T-helper 17 cell (primary cell): ENCODE results near the gene SEPTIN3. TPM values are rescaled to one million over a fixed set of nuclear protein-coding genes. Genes with fewer than 3 reads are reported as not detected.

ENCODE experiments used
- ATAC-seq: fragments of 150-1000 bp; cut with Tn5 transposase; 2 replicates; pipeline ENCODE4 v1.10.0; 2021; ENCODE audit warnings: mild to moderate bottlenecking, moderate library complexity
- DNase-seq, 3 donors: peaks; one replicate each; pipeline versions ENCODE4 v3.0.0 to v3.0.0-alpha.2; 2020 to 2021
- H3K9me3 ChIP-seq: one replicate; pipeline ENCODE4 v1.7.0; 2013; ENCODE audit warnings: low read length, mild to moderate bottlenecking; ENCODE audit not compliant: control insufficient read depth, poor library complexity, severe bottlenecking
- H3K27ac Mint-ChIP-seq: one replicate; pipeline ENCODE4 v1.8.0; 2022; ENCODE audit warnings: mild to moderate bottlenecking, moderate library complexity, mixed read lengths
- H3K27me3 Mint-ChIP-seq: one replicate; pipeline ENCODE4 v1.8.0; 2022; ENCODE audit warnings: mixed read lengths
- H3K36me3 Mint-ChIP-seq: one replicate; pipeline ENCODE4 v1.8.0; 2022; ENCODE audit warnings: low read depth, mixed read lengths
- H3K4me1 Mint-ChIP-seq: one replicate; pipeline ENCODE4 v1.8.0; 2022; ENCODE audit warnings: mild to moderate bottlenecking, mixed read lengths
- H3K4me3 Mint-ChIP-seq: one replicate; pipeline ENCODE4 v1.8.0; 2022; ENCODE audit warnings: mild to moderate bottlenecking, moderate library complexity, mixed read lengths
- total RNA-seq, 4 donors: library from RNA in 2 of 4; stranded (reverse) in 2 of 4; gene quantifications; one replicate each; pipeline ENCODE4 v1.2.3 and lab custom pipeline; 2022 to 2026

SEPTIN3 gene
- total RNA-seq, 2 donors from 2014 or later: 0.42 TPM; not detected in 1

DNA sequence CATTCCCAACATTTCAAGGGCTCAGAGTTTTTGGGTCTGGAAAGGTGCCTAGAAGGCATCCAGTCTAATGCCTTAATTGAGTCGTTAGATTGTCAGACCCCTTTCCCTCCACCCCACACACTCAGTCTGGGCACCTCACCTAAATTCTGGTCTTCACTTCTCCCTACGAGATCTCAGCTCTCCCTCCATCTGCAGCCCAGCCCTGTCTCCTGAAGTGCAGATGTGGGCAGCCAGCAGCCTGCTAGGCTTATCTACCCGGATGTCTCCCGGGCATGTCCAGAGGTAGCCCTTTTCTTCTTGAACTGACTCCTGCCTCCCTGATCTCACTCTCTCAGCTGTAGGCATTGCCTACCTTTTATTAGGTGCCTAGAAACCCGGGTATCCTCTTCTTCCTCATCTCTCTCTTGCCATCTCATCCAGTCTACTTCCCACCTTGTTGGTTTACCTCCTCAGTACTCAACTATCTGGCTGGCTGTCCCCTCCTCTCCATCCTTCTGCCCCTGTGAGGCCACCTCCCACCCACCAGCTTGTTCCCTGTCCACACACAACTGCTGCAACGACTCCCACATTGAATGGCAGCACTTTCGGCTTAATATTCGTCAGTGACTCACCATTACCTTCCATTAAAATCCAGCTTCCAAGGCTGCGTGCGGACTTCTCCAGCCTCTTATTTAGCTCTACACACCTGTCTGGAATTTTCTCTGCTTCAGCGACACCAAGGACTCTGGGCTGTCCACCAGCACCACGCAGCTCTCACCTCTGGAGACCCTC is 6.2 kb downstream of the SEPTIN3 start:
- Mint-ChIP-seq H3K27me3 (peaks cover 45% of the 10 kb centered on the region), H3K4me3 (peak overlapping the region; percentile 82), H3K27ac (no peak overlapping the region), H3K36me3 (no peaks in the 10 kb centered on the region), H3K4me1 (peaks cover 4% of the 10 kb centered on the region)
- no peak for ATAC-seq
- no peak for DNase-seq
- H3K9me3 ChIP-seq: no peaks in the 10 kb centered on the region

DNA sequence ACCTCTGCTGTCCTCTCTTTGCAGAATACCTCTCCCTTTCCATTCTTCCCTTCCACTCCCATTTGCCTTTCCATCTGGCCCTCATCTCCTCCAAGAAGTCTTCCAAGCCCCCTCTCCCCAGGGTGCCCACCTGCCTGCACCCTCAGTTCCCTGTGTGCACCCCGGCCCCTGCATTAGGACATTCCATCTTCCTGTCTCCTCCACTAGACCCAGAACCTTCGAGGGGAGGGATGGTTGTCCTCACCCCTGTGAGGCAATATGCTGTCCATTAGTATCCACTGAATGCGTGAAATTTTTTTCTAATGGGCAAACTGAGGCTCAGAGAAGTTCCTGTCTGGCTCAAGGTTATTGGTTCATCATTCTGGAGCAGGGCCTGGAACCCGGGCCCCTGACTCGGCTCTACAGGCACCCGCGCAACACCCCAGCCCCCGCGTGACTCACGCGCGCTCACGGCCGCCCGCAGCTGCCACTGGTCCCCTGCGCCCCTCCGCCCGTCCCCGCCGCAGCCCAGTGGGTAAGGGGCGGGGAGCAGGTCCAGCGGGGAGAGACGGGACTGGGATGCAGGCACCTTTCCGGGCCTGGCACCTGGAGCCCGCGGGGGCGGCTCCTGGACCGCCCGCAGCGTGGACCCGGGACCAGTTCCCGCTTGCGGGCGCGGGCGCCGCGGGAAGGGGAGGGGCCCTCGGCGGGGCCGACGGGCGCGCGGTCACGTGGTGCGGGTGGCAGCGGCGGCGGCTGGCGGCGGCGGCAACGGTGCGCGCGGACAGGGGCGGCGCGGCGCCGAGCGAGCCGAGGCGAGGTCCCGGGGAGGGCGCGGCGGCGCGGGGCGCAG is 7.0 kb downstream of the SEPTIN3 start:
- peaks cover 37% of the 10 kb centered on the region for H3K27me3 Mint-ChIP-seq
- H3K27ac Mint-ChIP-seq: no peak overlapping the region
- peaks cover 4% of the 10 kb centered on the region for H3K4me1 Mint-ChIP-seq
- DNase-seq (peak; percentile 35 to 53 (median 38)), ATAC-seq (peak; percentile 84)
- no peaks in the 10 kb centered on the region for H3K36me3 Mint-ChIP-seq
- H3K4me3 Mint-ChIP-seq: peak overlapping the region; percentile 82
- no peaks in the 10 kb centered on the region for H3K9me3 ChIP-seq

DNA sequence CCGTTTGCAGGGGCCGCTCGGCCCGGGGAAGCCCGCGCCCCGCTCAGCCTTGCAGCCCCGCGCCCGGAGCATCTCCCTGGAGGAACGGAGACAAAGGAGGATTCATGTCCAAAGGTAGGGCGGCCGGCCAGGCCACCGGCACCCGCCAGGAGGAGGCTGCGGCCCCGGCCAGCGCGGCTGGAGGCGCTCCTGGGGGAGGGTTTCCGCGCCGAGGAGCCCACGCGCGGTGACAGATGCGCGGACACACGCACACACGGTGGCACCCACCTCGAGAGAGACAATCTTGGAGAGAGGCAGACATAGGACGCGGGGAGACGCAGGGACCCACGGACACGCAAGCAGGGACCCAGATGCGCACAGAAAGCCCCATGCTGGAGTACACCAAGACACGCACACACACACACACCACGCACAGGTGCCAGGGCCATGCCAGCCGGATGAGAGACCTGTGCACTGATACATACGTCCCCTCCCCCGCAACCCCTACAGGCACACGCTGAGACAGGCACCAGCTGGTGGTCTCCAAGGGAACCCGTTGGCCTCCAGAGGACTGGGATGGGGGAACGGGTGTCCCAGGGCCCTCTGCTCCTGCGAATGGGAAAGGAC is 7.8 kb downstream of the SEPTIN3 start:
- Mint-ChIP-seq H3K27ac (no peak overlapping the region), H3K27me3 (peaks cover 30% of the 10 kb centered on the region), H3K4me1 (peaks cover 4% of the 10 kb centered on the region), H3K36me3 (no peaks in the 10 kb centered on the region), H3K4me3 (peak overlapping the region; percentile 71)
- DNase-seq (no peak), ATAC-seq (peak; percentile 46)
- no peaks in the 10 kb centered on the region for H3K9me3 ChIP-seq

DNA sequence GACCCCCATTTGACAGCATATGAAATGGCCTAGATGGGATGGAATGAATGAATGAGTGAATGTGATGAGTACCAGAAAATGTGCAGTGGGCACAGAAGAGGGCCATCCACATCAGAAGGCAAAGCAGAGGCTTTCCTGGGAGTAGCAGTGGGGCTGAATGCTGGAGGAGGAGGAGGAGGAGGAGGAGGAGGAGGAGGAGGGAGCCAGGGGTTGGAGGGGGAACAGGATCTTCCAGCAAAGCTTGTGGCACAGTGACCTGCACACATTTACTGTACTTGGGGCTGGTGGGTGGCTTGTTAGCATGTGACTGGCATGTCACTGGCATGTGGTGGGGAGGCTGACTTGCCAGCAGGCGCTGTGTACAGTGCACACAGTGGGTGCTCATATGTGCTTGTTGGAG is 9.5 kb downstream of the SEPTIN3 start:
- H3K36me3 Mint-ChIP-seq: no peaks in the 10 kb centered on the region
- no peak for DNase-seq
- H3K27ac Mint-ChIP-seq: no peak overlapping the region
- H3K27me3 Mint-ChIP-seq: peaks cover 17% of the 10 kb centered on the region
- no peak overlapping the region for H3K4me3 Mint-ChIP-seq
- peaks cover 4% of the 10 kb centered on the region for H3K4me1 Mint-ChIP-seq
- ATAC-seq: no peak
- no peaks in the 10 kb centered on the region for H3K9me3 ChIP-seq

DNA sequence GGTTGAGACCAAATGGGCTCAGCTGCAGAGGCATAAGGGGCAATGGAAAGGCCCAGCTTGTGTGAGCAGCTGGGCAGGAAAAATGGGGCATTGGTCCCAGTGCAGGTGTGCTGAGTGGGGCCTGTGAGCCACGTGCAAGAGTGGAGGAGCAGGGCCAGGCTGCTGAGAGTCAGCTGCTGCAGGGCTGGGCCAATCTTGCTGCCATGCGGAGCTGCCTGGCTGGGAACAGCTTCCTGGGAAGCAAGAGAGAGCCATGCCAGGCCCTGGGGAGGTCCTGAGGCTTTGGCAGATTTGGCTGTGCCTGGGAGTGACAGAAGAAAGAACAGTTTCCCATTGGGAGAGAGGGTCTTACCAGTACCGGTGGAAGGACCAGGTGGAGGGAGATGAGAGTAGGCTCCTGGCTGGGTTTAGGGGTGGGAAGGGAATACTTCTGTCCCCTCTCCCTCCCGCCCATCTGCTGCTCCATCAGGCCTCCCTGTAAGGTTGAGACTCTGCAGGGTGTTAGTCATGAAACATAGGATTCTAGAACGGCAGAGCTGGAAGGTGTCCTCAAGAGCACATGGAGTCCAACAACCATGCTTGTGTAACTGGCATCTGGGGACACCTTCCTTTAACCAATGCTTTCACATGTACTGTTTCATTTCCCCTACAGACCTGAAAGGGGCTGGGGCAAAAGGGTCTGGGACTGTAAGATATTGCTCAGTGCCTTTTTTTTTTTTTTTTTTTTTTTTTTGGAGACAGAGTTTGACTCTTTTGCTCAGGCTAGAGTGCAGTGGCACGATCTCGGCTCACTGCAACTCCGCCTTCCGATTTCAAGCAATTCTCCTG is 10.4 kb downstream of the SEPTIN3 start:
- Mint-ChIP-seq H3K27ac (no peak overlapping the region), H3K27me3 (peaks cover 17% of the 10 kb centered on the region), H3K36me3 (no peaks in the 10 kb centered on the region), H3K4me1 (peaks cover 4% of the 10 kb centered on the region), H3K4me3 (no peak overlapping the region)
- no peak for ATAC-seq
- no peak for DNase-seq
- H3K9me3 ChIP-seq: no peaks in the 10 kb centered on the region

- H3K4me3 Mint-ChIP-seq: no peak overlapping the region
- no peak for DNase-seq
- peaks cover 11% of the 10 kb centered on the region for H3K27me3 Mint-ChIP-seq
- H3K4me1 Mint-ChIP-seq: peaks cover 4% of the 10 kb centered on the region
- H3K27ac Mint-ChIP-seq: no peak overlapping the region
- H3K36me3 Mint-ChIP-seq: no peaks in the 10 kb centered on the region
- no peak for ATAC-seq
- H3K9me3 ChIP-seq: no peaks in the 10 kb centered on the region
These were observed 13.6 kb downstream of the SEPTIN3 start for GRCh38 chr22:41982865-41983264.

DNA sequence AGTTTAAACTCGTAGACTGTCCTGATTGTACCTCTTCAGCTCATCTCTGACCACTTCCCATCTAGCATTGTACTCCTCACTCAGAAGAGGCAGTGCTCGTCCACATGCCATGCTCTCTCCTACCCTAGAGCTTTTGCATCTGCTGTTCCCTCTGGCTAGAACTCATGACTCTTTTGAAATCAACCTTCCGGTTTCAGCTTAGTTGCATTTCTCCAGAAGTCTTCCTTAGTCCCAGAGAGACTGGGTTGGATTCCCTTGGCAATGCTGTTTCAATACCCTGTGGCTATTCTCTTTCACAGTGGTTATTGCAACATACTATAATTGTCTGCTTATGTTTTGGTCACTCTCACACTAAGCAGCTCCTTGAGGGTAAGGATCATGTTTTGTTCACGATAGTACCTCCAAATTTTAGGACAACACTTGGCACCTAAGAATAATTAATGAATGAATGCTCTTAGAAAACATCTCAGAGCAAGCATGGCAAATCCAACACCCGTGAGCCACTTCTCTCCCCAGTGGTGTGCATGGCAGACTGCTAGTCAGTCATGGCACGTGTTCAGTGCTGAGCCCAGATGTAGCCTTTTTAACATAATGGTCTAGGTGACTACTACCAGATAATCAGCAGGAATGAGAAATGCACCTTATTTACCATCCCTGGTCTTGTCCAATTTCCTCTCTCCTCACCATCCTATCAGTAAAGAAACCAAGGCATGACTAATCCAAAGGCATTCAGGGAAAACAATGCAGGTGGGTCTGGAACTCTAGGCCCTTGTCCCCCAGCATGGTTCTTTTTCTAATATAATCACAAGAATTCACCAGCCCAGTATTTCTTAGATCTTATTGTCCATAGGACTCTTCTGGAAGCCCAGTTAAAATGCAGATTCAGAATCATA is 14.5 kb downstream of the SEPTIN3 start:
- peaks cover 7% of the 10 kb centered on the region for H3K4me1 Mint-ChIP-seq
- ATAC-seq (no peak), DNase-seq (no peak)

DNA sequence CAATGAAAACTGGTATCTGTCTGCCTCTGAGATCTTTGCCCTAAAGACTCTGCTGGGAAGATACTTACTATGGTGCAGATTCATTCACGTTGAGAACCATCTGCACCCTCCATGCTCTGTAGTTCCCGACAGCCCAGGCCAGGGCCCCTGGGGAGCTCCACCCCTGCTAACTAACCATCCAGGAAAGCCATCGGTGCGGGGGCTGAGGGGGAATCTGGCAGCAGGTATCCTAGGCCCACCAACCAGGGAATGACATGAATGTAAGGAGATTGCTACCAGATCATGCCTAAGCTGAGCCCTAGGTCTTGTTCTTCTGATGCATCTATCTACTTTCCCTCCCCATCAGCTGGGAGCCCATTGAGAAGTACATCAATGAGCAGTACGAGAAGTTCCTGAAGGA is 18.0 kb downstream of the SEPTIN3 start:
- ATAC-seq (no peak), DNase-seq (no peak)
- H3K4me1 Mint-ChIP-seq: peaks cover 7% of the 10 kb centered on the region
- peaks cover 10% of the 10 kb centered on the region for H3K27me3 Mint-ChIP-seq
- H3K36me3 Mint-ChIP-seq: no peaks in the 10 kb centered on the region
- H3K27ac Mint-ChIP-seq: no peak overlapping the region
- no peak overlapping the region for H3K4me3 Mint-ChIP-seq
- H3K9me3 ChIP-seq: no peaks in the 10 kb centered on the region

More for the DNA sequence above, 14.5 kb downstream of the SEPTIN3 start:
- Mint-ChIP-seq H3K27ac (no peak overlapping the region), H3K4me3 (no peak overlapping the region), H3K36me3 (no peaks in the 10 kb centered on the region), H3K27me3 (peaks cover 14% of the 10 kb centered on the region)
- H3K9me3 ChIP-seq: no peaks in the 10 kb centered on the region

GRCh38 chr22:41989246-41989645 is 20.0 kb downstream of the SEPTIN3 start:
- no peaks in the 10 kb centered on the region for H3K9me3 ChIP-seq
- DNase-seq (no peak), ATAC-seq (no peak)
- Mint-ChIP-seq H3K36me3 (no peaks in the 10 kb centered on the region), H3K27me3 (peaks cover 10% of the 10 kb centered on the region), H3K27ac (no peak overlapping the region), H3K4me3 (no peak overlapping the region), H3K4me1 (peaks cover 7% of the 10 kb centered on the region)

GRCh38 chr22:41991111-41991510 is 21.9 kb downstream of the SEPTIN3 start:
- Mint-ChIP-seq H3K4me1 (peaks cover 6% of the 10 kb centered on the region), H3K36me3 (no peaks in the 10 kb centered on the region), H3K4me3 (no peak overlapping the region), H3K27me3 (peaks cover 10% of the 10 kb centered on the region), H3K27ac (no peak overlapping the region)
- no peaks in the 10 kb centered on the region for H3K9me3 ChIP-seq
- ATAC-seq: no peak
- no peak for DNase-seq

GRCh38 chr22:41992496-41992895 is 23.3 kb downstream of the SEPTIN3 start:
- Mint-ChIP-seq H3K4me3 (peak overlapping the region; percentile 5), H3K4me1 (peaks cover 5% of the 10 kb centered on the region), H3K27ac (no peak overlapping the region), H3K36me3 (no peaks in the 10 kb centered on the region), H3K27me3 (peaks cover 7% of the 10 kb centered on the region)
- H3K9me3 ChIP-seq: no peaks in the 10 kb centered on the region
- ATAC-seq (no peak), DNase-seq (no peak)

GRCh38 chr22:41995211-41995610 is 26.0 kb downstream of the SEPTIN3 start:
- no peaks in the 10 kb centered on the region for H3K27me3 Mint-ChIP-seq
- peaks cover 9% of the 10 kb centered on the region for H3K4me1 Mint-ChIP-seq
- DNase-seq: no peak
- H3K9me3 ChIP-seq: no peaks in the 10 kb centered on the region
- no peak for ATAC-seq
- H3K4me3 Mint-ChIP-seq: no peak overlapping the region
- H3K36me3 Mint-ChIP-seq: no peaks in the 10 kb centered on the region
- H3K27ac Mint-ChIP-seq: no peak overlapping the region
